ENCODE results near the gene S100Z. TPM values are rescaled to one million over a fixed set of nuclear protein-coding genes. Genes with fewer than 3 reads are reported as not detected.

The S100Z gene
- total and polyA plus RNA-seq, 2 of the 8 experiments (the other 6 are each of a cell fraction or from before 2014, with no cell fraction given) = 0.30 TPM; not detected in 1

- Histone ChIP-seq H3K23ac (ENCODE audit: insufficient read length) (no peak overlapping the region), H3K14ac (ENCODE audit: insufficient read length) (no peak overlapping the region), H4K91ac (replicated peaks; ENCODE audit: insufficient read length, low read length) (no peak overlapping the region), H4K8ac (ENCODE audit: extremely low read depth, insufficient read depth, low read length) (no peak overlapping the region), H3K27me3 (replicated peaks in 1 of 4; ENCODE audit: control insufficient read depth in 3 of 4, extremely low read depth in 1 of 4, insufficient read depth in 3 of 4, low read length in 3 of 4) (no peaks in the 10 kb centered on the region), H2BK5ac (ENCODE audit: low read depth, low read length) (no peak overlapping the region), H3K9ac (replicated peaks in 1 of 4; ENCODE audit: extremely low read depth in 1 of 4, low read depth in 3 of 4, low read length in 3 of 4) (no peak overlapping the region), H2BK20ac (ENCODE audit: low read length) (no peak overlapping the region), H3K9me3 (ENCODE audit: insufficient read depth in 2 of 2, low read depth in 1 of 2, low read length in 1 of 2) (no peaks in the 10 kb centered on the region), H3K79me1 (ENCODE audit: low read depth, low read length) (no peaks in the 10 kb centered on the region), H2AFZ (ENCODE audit: low read length) (no peak overlapping the region), H3K23me2 (ENCODE audit: low read depth, low read length) (no peaks in the 10 kb centered on the region), H3K36me3 (ENCODE audit: control insufficient read depth in 2 of 4, insufficient read depth in 4 of 4, low read length in 3 of 4) (no peaks in the 10 kb centered on the region), H2BK12ac (ENCODE audit: low read depth, low read length) (no peak overlapping the region), H3K4me1 (replicated peaks in 1 of 4; ENCODE audit: control insufficient read depth in 3 of 4, insufficient read depth in 4 of 4, low read length in 3 of 4) (no peaks in the 10 kb centered on the region), H4K5ac (ENCODE audit: insufficient read length, low read depth, low read length) (no peak overlapping the region), H3K4me2 (ENCODE audit: insufficient read depth in 1 of 2, low read depth in 2 of 2, low read length in 2 of 2) (no peak overlapping the region), H2BK15ac (ENCODE audit: low read length) (no peak overlapping the region), H3K79me2 (ENCODE audit: control insufficient read depth in 1 of 2, insufficient read depth in 2 of 2, low read length in 2 of 2) (no peaks in the 10 kb centered on the region), H3K4me3 (ENCODE audit: extremely low read depth in 1 of 4, insufficient read depth in 2 of 4, low read depth in 3 of 4, low read length in 4 of 4) (no peak overlapping the region), H3K4ac (replicated peaks; ENCODE audit: insufficient read length, low read depth, low read length) (no peak overlapping the region), H2BK120ac (replicated peaks; ENCODE audit: low read depth, low read length) (no peak overlapping the region), H3K18ac (ENCODE audit: extremely low read depth, low read length) (no peak overlapping the region), H4K20me1 (replicated peaks in 1 of 2; ENCODE audit: control insufficient read depth in 1 of 2, insufficient read depth in 2 of 2, low read length in 2 of 2) (no peaks in the 10 kb centered on the region), H3K56ac (replicated peaks; ENCODE audit: insufficient read length, low read depth, low read length) (no peak overlapping the region), H2AK5ac (ENCODE audit: low read depth, low read length) (no peak overlapping the region), H3K27ac (ENCODE audit: low read depth, low read length) (no peak overlapping the region)
- 79% methylated on average over 3 of the region's 3 CpGs; no CpG with 5 or more reads in 1 of the 2 experiments for WGBS, 2 experiments (ENCODE audit: extremely low coverage in 1 of 2, insufficient coverage in 1 of 2, insufficient read length in 1 of 2, insufficient replicate concordance in 2 of 2, low coverage in 1 of 2, low lambda C conversion rate in 2 of 2, missing lambda C conversion rate in 1 of 2)
- ChIA-PET POLR2A (ENCODE audit: partially characterized antibody) (no interaction called here), CTCF (ENCODE audit: partially characterized antibody) (interaction anchor here (0.6 to 1.9 kb wide), 2 partner anchors 45 to 168 kb away, joined by 4 to 7 read pairs; no protein-coding TSS in a partner anchor)
- FAIRE-seq = no peak
- DNase-seq (ENCODE audit: low read depth in 1 of 2, low spot score in 2 of 2) = no peak
- TF ChIP-seq RXRA (IDR thresholded peaks at IDR 0.05; ENCODE audit: insufficient read depth, low read depth, low read length) (no peak), NRF1 (IDR thresholded peaks at IDR 0.05; ENCODE audit: low read depth, low read length) (no peak), HDAC2 (IDR thresholded peaks at IDR 0.05; ENCODE audit: borderline replicate concordance in 1 of 2, low read depth in 2 of 2, low read length in 2 of 2) (no peak), SIN3A (conservative IDR thresholded peaks at IDR 0.05 in 1 of 2, IDR thresholded peaks at IDR 0.05 in 1 of 2; ENCODE audit: low read depth in 1 of 2, low read length in 2 of 2) (no peak), SRF (IDR thresholded peaks at IDR 0.05; ENCODE audit: low read depth, low read length) (no peak), FOSL1 (IDR thresholded peaks at IDR 0.05; ENCODE audit: insufficient read depth, low read depth, low read length) (no peak), EZH2 (IDR thresholded peaks at IDR 0.05; ENCODE audit: low read depth, low read length, severe bottlenecking) (no peak), RNF2 (IDR thresholded peaks at IDR 0.05; ENCODE audit: borderline replicate concordance, low read depth, low read length, missing control alignments, poor library complexity, severe bottlenecking) (no peak), ASH2L (IDR thresholded peaks at IDR 0.05; ENCODE audit: low read length) (no peak), SP1 (IDR thresholded peaks at IDR 0.05; ENCODE audit: low read depth, low read length) (no peak)
- TF ChIP-seq, protein P1, sequence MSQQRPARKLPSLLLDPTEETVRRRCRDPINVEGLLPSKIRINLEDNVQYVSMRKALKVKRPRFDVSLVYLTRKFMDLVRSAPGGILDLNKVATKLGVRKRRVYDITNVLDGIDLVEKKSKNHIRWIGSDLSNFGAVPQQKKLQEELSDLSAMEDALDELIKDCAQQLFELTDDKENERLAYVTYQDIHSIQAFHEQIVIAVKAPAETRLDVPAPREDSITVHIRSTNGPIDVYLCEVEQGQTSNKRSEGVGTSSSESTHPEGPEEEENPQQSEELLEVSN (IDR thresholded peaks at IDR 0.05) = no peak
These were observed 93.2 kb downstream of the S100Z start for GRCh38 chr5:76943006-76943405.
